ENCODE measurements around the gene VPS52.
A peak's percentile ranks its signal among the peaks of the same experiment; 100 is the strongest.

VPS52 gene

DNA sequence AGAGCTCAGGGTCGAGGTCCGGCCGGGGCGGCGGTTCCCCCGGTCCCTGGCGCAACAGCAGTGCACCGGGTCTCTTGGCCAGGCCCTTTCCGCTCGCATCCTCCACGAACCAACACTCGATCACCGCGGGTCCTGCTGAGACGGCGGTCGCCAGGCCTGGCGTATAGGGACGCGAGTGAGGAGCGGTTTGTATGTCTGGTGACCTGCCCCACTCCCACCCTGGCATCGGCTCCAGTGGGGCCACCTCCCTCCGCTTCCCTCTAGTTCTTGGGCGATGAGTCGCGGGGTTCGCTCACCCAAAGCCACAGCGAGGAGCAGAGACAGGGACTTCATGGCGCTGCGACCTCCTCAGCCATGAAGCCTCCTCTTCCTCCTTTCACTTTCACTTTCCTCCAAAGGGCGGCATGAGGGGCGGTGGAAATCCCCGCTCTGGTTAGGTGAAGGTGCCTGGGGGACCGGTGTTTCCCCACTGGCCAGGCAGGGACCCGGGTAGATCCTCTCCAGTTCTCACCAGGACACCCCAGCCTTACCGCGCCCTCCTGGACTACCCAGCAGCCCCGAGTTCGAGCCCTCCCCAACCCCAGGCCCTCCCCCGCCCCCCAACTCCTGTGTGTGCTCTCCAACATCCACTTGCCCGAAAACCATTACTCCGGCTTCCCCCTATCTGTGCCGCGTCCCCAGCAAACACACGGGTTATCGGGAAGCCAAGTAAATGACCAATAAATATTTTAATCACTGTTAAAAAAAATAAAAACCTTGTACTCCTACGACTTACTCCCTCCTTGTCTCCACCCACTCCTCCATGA, 42.2 kb upstream of the VPS52 start, which contains the start of gene TAPBP (continued):
- TF ChIP-seq ZNF155 (tag by site-specific recombination; IDR thresholded peaks at IDR 0.05) = no peak

DNA sequence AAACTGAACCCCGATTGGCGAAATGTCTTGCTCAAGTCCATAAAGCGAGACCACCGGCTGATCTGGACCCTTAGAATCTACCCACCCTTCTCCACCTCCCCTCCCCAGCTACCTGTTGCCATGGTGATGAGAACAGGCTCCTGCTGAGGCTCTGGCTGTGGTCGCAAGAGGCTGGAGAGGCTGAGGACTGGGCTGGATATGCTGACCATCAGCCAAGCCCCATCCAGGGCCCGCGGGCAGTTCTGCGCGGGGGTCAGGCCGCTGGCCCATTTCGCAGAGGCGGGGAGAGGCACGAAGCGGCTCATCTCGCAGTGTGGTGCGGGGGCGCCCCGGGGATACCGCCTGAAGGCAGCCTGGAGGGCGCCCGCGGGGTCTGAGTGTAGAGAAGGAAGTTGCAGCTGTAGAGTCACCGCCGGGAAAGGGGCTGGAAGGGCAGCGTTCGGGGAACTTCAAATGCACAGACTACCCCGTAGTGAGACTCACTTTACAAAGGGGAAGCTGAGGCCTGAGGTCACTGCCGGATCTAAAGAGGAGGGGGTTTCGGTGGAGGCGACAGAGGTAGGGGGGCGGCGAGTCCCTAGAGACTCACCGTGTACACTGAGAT, 41.5 kb upstream of the VPS52 start:
- peaks cover 5% of the 10 kb centered on the region for H3K4me1 ChIP-seq (ENCODE audit: control insufficient read depth, insufficient read depth, low read length)
- H3K4me3 ChIP-seq (ENCODE audit: low read depth, low read length) = peak overlapping the region; percentile 61
- CTCF ChIA-PET = interaction anchor here (0.7 to 7.0 kb wide), 11 partner anchors 11 to 78 kb away, joined by 3 to 53 read pairs (median 8); partner anchors contain the start of genes B3GALT4 and RGL2
- H3K9me3 ChIP-seq (ENCODE audit: control insufficient read depth, insufficient read depth, low read depth, low read length) = no peaks in the 10 kb centered on the region
- peak overlapping the region; percentile 79 for H3K27ac ChIP-seq (ENCODE audit: extremely low read depth, low read depth, low read length)
- POLR2A ChIA-PET = interaction anchor here (0.9 to 5.0 kb wide), 14 partner anchors 9 to 341 kb away, joined by 3 to 50 read pairs (median 8); partner anchors contain the start of genes B3GALT4, PFDN6, RGL2 and RPS18
- H3K36me3 ChIP-seq (ENCODE audit: control insufficient read depth in 2 of 2, insufficient read depth in 1 of 2, low read length in 2 of 2) = peaks cover 0 to 10% of the 10 kb centered on the region in 2 experiments; a peak in 2 of 3 replicates
- peak; percentile 92 for TF ChIP-seq ZIC2 (tag by site-specific recombination; IDR thresholded peaks at IDR 0.05)
- no peak for TF ChIP-seq ZNF792 (tag by site-specific recombination; IDR thresholded peaks at IDR 0.05)
- TF ChIP-seq, protein P1, sequence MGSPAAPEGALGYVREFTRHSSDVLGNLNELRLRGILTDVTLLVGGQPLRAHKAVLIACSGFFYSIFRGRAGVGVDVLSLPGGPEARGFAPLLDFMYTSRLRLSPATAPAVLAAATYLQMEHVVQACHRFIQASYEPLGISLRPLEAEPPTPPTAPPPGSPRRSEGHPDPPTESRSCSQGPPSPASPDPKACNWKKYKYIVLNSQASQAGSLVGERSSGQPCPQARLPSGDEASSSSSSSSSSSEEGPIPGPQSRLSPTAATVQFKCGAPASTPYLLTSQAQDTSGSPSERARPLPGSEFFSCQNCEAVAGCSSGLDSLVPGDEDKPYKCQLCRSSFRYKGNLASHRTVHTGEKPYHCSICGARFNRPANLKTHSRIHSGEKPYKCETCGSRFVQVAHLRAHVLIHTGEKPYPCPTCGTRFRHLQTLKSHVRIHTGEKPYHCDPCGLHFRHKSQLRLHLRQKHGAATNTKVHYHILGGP (tag by site-specific recombination; IDR thresholded peaks at IDR 0.05) = no peak
- TF ChIP-seq ZNF747 (tag by site-specific recombination; IDR thresholded peaks at IDR 0.05) = no peak
- TF ChIP-seq ZNF335 (tag by site-specific recombination; conservative IDR thresholded peaks at IDR 0.05) = peak; percentile 93
- TF ChIP-seq, protein P2, sequence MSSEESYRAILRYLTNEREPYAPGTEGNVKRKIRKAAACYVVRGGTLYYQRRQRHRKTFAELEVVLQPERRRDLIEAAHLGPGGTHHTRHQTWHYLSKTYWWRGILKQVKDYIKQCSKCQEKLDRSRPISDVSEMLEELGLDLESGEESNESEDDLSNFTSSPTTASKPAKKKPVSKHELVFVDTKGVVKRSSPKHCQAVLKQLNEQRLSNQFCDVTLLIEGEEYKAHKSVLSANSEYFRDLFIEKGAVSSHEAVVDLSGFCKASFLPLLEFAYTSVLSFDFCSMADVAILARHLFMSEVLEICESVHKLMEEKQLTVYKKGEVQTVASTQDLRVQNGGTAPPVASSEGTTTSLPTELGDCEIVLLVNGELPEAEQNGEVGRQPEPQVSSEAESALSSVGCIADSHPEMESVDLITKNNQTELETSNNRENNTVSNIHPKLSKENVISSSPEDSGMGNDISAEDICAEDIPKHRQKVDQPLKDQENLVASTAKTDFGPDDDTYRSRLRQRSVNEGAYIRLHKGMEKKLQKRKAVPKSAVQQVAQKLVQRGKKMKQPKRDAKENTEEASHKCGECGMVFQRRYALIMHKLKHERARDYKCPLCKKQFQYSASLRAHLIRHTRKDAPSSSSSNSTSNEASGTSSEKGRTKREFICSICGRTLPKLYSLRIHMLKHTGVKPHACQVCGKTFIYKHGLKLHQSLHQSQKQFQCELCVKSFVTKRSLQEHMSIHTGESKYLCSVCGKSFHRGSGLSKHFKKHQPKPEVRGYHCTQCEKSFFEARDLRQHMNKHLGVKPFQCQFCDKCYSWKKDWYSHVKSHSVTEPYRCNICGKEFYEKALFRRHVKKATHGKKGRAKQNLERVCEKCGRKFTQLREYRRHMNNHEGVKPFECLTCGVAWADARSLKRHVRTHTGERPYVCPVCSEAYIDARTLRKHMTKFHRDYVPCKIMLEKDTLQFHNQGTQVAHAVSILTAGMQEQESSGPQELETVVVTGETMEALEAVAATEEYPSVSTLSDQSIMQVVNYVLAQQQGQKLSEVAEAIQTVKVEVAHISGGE (tag by site-specific recombination; conservative IDR thresholded peaks at IDR 0.05; ENCODE audit: low read depth) = peak; percentile 47; the same call in 1 of the 2 replicates
- TF ChIP-seq, protein P3, sequence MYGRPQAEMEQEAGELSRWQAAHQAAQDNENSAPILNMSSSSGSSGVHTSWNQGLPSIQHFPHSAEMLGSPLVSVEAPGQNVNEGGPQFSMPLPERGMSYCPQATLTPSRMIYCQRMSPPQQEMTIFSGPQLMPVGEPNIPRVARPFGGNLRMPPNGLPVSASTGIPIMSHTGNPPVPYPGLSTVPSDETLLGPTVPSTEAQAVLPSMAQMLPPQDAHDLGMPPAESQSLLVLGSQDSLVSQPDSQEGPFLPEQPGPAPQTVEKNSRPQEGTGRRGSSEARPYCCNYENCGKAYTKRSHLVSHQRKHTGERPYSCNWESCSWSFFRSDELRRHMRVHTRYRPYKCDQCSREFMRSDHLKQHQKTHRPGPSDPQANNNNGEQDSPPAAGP (tag by site-specific recombination; IDR thresholded peaks at IDR 0.05) = peak; percentile 35; the same call in 1 of the 2 replicates
- TF ChIP-seq ZNF19 (tag by site-specific recombination; IDR thresholded peaks at IDR 0.05; ENCODE audit: low read depth) = no peak
- TF ChIP-seq SCRT2 (tag by site-specific recombination; IDR thresholded peaks at IDR 0.05) = peak; percentile 81
- no peak for TF ChIP-seq ZNF664 (tag by site-specific recombination; IDR thresholded peaks at IDR 0.05)
- 0 out of 2 replicates have a peak, but pooled peaks have one; percentile 34 for TF ChIP-seq ZEB2 (tag by site-specific recombination; IDR thresholded peaks at IDR 0.05)
- peak; percentile 37; the same call in 1 of the 2 replicates for TF ChIP-seq ZBTB8A (tag by site-specific recombination; IDR thresholded peaks at IDR 0.05)
- TF ChIP-seq KLF7 (tag by site-specific recombination; IDR thresholded peaks at IDR 0.05; ENCODE audit: borderline replicate concordance) = 0 out of 2 replicates have a peak, but pooled peaks have one; percentile 5
- TF ChIP-seq RBAK (tag by site-specific recombination; IDR thresholded peaks at IDR 0.05) = 0 out of 2 replicates have a peak, but pooled peaks have one; percentile 25
- 0 out of 2 replicates have a peak, but pooled peaks have one; percentile 29 for TF ChIP-seq ZNF391 (tag by site-specific recombination; IDR thresholded peaks at IDR 0.05; ENCODE audit: borderline replicate concordance, low read depth)
- TF ChIP-seq EGR2 (tag by site-specific recombination; IDR thresholded peaks at IDR 0.05; ENCODE audit: low read depth) = peak; percentile 81
- peak; percentile 69; the same call in 1 of the 2 replicates for TF ChIP-seq GLIS1 (tag by site-specific recombination; IDR thresholded peaks at IDR 0.05)
- TF ChIP-seq ZFHX2 (tag by site-specific recombination; conservative IDR thresholded peaks at IDR 0.05) = peak; percentile 76
- TF ChIP-seq KLF16 (tag by site-specific recombination; IDR thresholded peaks at IDR 0.05) = no peak
- TF ChIP-seq OVOL3 (tag by site-specific recombination; IDR thresholded peaks at IDR 0.05) = no peak
- TF ChIP-seq ZNF423 (tag by site-specific recombination; IDR thresholded peaks at IDR 0.05) = peak; percentile 73
- TF ChIP-seq ZBTB7A (tag by site-specific recombination; IDR thresholded peaks at IDR 0.05; ENCODE audit: low read depth) = 0 out of 2 replicates have a peak, but pooled peaks have one; percentile 15
- TF ChIP-seq, protein P4, sequence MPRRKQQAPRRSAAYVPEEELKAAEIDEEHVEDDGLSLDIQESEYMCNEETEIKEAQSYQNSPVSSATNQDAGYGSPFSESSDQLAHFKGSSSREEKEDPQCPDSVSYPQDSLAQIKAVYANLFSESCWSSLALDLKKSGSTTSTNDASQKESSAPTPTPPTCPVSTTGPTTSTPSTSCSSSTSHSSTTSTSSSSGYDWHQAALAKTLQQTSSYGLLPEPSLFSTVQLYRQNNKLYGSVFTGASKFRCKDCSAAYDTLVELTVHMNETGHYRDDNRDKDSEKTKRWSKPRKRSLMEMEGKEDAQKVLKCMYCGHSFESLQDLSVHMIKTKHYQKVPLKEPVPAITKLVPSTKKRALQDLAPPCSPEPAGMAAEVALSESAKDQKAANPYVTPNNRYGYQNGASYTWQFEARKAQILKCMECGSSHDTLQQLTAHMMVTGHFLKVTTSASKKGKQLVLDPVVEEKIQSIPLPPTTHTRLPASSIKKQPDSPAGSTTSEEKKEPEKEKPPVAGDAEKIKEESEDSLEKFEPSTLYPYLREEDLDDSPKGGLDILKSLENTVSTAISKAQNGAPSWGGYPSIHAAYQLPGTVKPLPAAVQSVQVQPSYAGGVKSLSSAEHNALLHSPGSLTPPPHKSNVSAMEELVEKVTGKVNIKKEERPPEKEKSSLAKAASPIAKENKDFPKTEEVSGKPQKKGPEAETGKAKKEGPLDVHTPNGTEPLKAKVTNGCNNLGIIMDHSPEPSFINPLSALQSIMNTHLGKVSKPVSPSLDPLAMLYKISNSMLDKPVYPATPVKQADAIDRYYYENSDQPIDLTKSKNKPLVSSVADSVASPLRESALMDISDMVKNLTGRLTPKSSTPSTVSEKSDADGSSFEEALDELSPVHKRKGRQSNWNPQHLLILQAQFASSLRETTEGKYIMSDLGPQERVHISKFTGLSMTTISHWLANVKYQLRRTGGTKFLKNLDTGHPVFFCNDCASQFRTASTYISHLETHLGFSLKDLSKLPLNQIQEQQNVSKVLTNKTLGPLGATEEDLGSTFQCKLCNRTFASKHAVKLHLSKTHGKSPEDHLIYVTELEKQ (tag by site-specific recombination; IDR thresholded peaks at IDR 0.05; ENCODE audit: borderline replicate concordance) = 0 out of 2 replicates have a peak, but pooled peaks have one; percentile 9
